GM13977 (cell line): Measurements from ENCODE around the gene MGP.

ENCODE experiments used
- DNase-seq: peaks from one replicate; pipeline ENCODE4 v3.0.0; 2012; ENCODE audit warnings: low spot score
- CTCF ChIP-seq: IDR thresholded peaks from 2 replicates; pipeline ENCODE4 v1.5.1; 2012; ENCODE audit warnings: mild to moderate bottlenecking, control low read depth; ENCODE audit not compliant: insufficient read depth; ENCODE audit errors: extremely low read depth, missing control alignments
- in situ Hi-C: fragments of 300-500 bp; cut with MboI; formaldehyde crosslinking; loops from one replicate; pipeline ENCODE4 v1.12.0; 2022; ENCODE audit warnings: low sequenced_read_pairs, low pct_unique_long_range_greater_than_20kb, mixed read lengths, inconsistent platforms; ENCODE audit not compliant: unreplicated experiment

MGP gene

DNA sequence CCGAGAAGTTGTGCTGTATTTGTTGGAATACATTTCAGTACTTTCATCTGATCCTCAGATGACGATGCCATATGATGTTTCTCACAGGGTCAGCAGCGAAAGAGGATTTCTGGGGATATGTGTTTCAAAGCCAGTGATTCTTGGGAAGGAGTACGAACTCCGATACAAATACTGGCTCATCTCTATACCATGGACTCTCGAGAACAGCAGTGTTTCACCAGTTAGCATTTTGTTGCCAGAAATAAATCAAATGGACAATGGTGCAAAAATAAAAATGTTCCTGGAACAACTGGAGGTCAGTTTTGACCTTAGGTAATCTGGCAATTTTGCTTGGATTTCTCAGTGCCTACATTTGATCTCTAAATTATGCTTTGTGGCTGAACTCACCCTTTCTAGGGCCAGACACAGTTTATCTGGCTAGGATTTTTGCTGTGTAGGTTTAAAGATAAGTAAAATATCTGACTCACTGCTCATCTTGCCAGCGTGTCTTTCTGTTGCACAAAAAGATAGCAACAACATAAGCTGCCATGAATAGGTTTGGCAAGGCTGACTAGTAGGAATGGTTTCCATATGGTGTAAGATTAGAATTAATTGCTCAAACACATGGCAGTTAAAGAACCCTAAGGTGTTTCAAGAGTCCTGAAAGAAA is 11.0 kb upstream of the MGP start:
- TF ChIP-seq CTCF = no peak
- in situ Hi-C loops = no loop called here
- no peak for DNase-seq

GRCh38 chr12:14893506-14894250 is 8.0 kb upstream of the MGP start:
- no peak for DNase-seq
- no peak for TF ChIP-seq CTCF
- in situ Hi-C loops = no loop called here

- in situ Hi-C loops = no loop called here
- TF ChIP-seq CTCF = peak; percentile 20
- DNase-seq = no peak
Observed at GRCh38 chr12:14892726-14893505, 7.3 kb upstream of the MGP start.

GRCh38 chr12:14890701-14891100 is 5.0 kb upstream of the MGP start:
- in situ Hi-C loops = no loop called here
- no peak for DNase-seq
- TF ChIP-seq CTCF = no peak

DNA sequence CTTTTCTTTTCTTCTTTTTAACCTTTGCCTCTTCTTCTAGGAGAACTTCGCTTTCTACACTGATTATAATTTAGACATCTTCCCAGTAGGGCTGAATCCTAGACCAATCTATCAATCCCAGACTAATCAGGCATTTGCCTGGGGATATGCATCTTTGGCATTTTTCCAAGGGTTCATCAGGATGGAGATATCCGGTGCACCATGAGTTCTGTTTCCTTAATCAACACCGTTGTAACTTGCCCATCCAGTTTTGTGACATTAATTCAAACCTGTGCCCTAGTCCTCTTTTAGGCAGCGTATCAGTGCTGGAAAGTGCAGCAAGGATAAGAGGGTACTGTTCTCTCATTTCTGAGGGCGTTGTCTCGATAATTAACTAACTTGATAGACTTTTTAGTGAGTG is 617 bp upstream of the MGP start:
- TF ChIP-seq CTCF = no peak
- no peak for DNase-seq
- in situ Hi-C loops = no loop called here

GRCh38 chr12:14884458-14884878 is 1.2 kb downstream of the MGP start:
- DNase-seq = peak; percentile 15
- in situ Hi-C loops = no loop called here
- no peak for TF ChIP-seq CTCF
